Mucosa of descending colon (tissue), 3 donors: ENCODE measurements around the gene EHD1. TPM values are rescaled to one million over a fixed set of nuclear protein-coding genes. Genes with fewer than 3 reads are reported as not detected.
A peak's percentile ranks its signal among the peaks of the same experiment; 100 is the strongest.

Source experiments
- ATAC-seq: fragments of 200-7000 bp; cut with Tn5 transposase; one replicate; pipeline ENCODE4 v1.9.1; 2020; ENCODE audit warnings: mild to moderate bottlenecking, moderate library complexity
- DNase-seq, 3 donors: peaks; one replicate each; pipeline ENCODE4 v3.0.0-alpha.2; 2020
- H3K36me3 ChIP-seq: fragments of 200-600 bp; one replicate; pipeline ENCODE4 v1.8.0; 2021; ENCODE audit warnings: low read depth, mild to moderate bottlenecking
- H3K4me1 ChIP-seq: fragments of 200-600 bp; one replicate; pipeline ENCODE4 v1.8.0; 2021; ENCODE audit warnings: low read depth, mild to moderate bottlenecking
- H3K4me3 ChIP-seq: fragments of 200-600 bp; one replicate; pipeline ENCODE4 v1.8.0; 2021; ENCODE audit warnings: mild to moderate bottlenecking
- H3K9me3 ChIP-seq: fragments of 200-600 bp; one replicate; pipeline ENCODE4 v1.8.0; 2021; ENCODE audit warnings: mild to moderate bottlenecking
- intact Hi-C, 2 donors: fragments of 100-400 bp; cut with DNase I in 1 of 2; cut with micrococcal nuclease in 1 of 2; formaldehyde crosslinking; loops; one replicate each; pipeline versions ENCODE4 v1.11.0 to v1.11.1; 2022; cut with DNase I, micrococcal nuclease
- total RNA-seq, 3 donors: library from RNA; stranded (reverse); fragmentation: NEBNext Ultra II Directional in 2 of 3; extraction: Animal tissue kit (Norgen Biotek cat#: 25700) in 2 of 3; gene quantifications; one replicate each; pipeline versions ENCODE4 v1.2.1 to v1.2.4, GENCODE V29; 2021 to 2023
- TF ChIP-seq, protein P1 (sequence below): fragments of 200-600 bp; IDR thresholded peaks from one replicate; pipeline ENCODE4 v1.8.0; 2022; ENCODE audit warnings: antibody characterized with exemption, mild to moderate bottlenecking
- donor health status: DM: no; HTN: no; CAD: no; lungs with moderate emphysema.
- donor health status: DM: no; HTN: no; CAD: no.
- donor health status: DM: no; HTN: yes; CAD: no.

Gene EHD1
- total RNA-seq, 3 donors from 2014 or later: 58.3 to 85.9 (median 81.5) TPM

DNA sequence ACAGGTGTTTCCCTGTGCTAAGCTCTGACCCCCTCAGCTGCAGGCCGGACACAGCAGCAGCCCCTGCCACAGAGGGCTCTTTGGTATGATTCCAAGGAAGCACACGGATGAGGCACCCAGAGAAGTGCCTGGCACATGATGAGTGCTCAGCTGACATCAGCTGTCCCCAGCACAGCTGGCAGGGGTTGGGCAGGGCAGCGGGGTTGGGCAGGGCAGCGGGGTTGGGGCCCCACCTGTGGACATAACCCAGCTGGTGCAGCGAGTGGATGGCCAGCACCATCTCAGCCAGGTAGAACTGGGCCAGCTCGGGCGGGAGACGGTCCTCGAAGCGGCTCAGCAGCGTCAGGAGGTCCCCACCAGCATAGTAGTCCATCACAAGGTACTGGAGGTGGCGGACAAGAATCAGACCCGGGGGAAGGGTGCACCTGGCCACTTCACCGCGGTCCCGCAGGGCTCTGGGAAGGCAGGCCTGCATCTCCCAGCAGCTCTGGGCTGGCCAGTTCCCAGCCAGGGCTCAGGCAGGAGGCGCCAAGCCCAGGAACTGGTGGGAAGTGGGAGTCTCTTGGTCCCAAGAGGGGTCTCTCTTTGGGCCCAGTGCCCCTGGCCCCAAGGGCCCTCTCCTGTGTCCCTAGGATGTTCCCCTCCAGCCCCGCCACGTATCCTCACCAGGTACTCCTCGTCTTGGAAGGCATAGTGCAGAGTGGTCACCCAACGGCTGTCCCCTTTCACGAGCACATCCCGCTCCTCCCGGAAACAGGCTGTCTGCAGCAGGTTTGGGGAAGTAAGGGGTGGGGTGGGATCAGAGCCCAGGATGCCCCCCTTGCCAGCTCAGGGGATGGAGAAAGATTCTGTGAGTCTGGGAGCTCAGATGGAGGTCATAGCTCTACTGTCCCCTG, 38.3 kb downstream of the EHD1 start:
- H3K4me3 ChIP-seq: no peak overlapping the region
- H3K9me3 ChIP-seq: no peaks in the 10 kb centered on the region
- H3K36me3 ChIP-seq: peaks cover 2% of the 10 kb centered on the region
- H3K4me1 ChIP-seq: peaks cover 7% of the 10 kb centered on the region
- intact Hi-C loops: no loop called here
- TF ChIP-seq, protein P1, sequence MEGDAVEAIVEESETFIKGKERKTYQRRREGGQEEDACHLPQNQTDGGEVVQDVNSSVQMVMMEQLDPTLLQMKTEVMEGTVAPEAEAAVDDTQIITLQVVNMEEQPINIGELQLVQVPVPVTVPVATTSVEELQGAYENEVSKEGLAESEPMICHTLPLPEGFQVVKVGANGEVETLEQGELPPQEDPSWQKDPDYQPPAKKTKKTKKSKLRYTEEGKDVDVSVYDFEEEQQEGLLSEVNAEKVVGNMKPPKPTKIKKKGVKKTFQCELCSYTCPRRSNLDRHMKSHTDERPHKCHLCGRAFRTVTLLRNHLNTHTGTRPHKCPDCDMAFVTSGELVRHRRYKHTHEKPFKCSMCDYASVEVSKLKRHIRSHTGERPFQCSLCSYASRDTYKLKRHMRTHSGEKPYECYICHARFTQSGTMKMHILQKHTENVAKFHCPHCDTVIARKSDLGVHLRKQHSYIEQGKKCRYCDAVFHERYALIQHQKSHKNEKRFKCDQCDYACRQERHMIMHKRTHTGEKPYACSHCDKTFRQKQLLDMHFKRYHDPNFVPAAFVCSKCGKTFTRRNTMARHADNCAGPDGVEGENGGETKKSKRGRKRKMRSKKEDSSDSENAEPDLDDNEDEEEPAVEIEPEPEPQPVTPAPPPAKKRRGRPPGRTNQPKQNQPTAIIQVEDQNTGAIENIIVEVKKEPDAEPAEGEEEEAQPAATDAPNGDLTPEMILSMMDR: no peak
- peak in 1 of 3 donors; percentile 48 for DNase-seq
- no peak for ATAC-seq

DNA sequence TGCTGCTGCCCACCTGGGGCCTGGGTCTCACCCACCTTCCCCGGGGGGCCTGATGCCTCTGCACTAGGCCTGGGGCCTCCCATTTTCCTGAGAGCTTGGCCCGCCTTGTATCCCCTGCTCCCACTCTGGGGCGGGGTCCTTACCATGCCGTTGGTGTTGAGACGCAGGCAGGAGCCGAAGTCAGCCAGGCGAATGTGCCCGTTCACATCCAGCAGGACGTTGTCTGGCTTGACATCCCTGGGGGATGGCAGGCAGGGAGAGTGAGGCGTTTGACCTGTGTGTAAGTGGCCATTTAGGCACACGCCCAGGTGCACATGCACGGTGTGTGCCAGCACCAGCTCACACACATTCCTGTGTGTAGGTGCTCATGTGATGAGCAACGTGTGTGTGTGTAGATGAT, 39.1 kb downstream of the EHD1 start:
- Histone ChIP-seq H3K9me3 (no peaks in the 10 kb centered on the region), H3K4me1 (peaks cover 7% of the 10 kb centered on the region), H3K36me3 (peaks cover 2% of the 10 kb centered on the region), H3K4me3 (no peak overlapping the region)
- DNase-seq: no peak
- ATAC-seq: no peak
- TF ChIP-seq, protein P1: no peak
- intact Hi-C loops: no loop called here

DNA sequence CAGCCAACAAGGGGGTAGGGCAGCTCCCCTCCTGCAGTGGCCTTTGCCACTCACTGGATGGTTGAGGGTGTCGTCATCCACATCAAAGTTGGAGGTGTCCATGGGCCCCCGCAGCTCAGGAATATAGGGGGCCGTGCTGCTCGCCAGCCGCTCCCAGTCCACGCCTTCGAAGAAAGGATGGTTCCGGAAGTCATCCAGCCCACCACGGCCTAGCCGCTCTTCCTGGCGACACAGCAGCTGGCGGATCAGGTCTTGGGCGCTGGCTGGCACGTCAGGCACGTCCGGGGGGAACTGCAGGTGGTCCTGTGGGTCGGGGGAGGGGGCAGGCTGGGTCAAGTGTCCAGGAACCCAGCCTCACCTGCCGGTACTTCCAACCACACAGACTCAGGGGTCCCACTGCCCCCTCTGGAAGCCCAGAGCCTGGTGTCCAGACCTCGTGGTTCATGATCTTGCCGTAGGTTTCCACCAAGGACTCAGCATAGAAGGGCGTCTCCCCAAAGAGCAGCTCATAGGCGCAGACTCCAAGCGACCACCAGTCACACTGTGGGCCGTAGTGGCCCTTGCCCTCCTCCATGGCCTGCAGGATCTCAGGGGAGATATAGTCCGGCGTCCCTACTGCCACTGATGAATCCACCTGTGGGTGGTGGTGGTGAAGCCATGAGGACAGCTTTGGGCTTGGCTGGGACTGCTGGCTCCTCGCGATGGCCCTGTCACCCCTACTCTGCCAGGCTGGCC, 39.7 kb downstream of the EHD1 start:
- no peak for ATAC-seq
- TF ChIP-seq, protein P1: no peak
- DNase-seq: no peak
- no peaks in the 10 kb centered on the region for H3K9me3 ChIP-seq
- peaks cover 2% of the 10 kb centered on the region for H3K36me3 ChIP-seq
- intact Hi-C loops: no loop called here
- H3K4me1 ChIP-seq: peaks cover 7% of the 10 kb centered on the region
- H3K4me3 ChIP-seq: no peak overlapping the region

DNA sequence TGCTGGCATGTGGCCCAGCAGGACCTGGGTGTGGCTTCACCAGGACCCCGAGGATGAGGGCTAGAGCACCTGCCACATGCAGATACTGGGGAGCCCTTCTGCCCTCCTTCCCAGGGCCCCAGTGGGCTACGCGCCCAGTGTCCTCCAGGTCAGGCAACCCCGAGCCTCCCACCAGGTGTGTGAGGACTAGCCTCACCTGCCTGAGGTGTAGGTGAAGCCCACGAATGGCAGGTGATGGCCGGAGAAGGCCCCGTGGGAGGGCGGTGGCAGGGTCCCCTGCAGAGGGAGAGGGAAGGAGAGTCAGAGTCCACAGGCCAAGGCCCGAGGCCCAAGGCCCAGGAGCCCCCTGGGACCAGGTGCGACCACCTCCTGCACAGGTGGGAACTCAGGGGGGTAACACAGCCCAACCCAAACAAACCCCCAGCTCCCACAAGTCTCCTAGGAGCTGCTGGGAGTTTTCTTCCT, 40.5 kb downstream of the EHD1 start:
- peaks cover 2% of the 10 kb centered on the region for H3K36me3 ChIP-seq

DNA sequence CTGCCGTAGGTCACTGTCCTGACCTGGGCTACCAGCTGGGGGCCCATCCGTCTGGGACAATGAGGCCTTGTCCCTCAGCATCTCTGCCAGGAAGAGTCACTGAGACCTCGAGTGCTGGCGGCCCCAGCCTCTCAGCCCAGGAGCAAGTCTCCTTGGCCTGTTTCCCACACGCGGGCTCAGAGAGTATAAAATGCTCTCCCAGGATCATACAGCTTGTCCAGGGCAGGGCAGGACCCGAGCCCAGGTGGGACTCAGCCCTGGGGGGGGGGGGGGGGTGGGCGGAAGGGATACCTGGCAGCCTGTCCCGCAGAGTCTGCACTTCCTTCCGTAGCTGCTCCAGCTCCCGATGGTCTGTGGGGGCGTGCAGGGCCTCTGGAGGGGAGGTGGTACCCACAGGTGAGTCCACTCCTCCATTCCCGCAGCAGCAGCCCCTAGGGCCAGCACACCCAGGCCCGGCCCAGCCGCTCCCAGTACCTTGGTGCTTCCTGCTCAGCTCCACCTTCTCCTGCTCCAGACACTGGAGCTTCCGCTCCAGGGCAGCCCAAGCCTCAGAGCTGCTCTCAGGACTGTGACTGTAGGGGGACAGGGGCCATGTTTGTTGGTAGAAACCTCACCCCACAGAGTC, 41.9 kb downstream of the EHD1 start:
- Histone ChIP-seq H3K4me3 (no peak overlapping the region), H3K4me1 (no peaks in the 10 kb centered on the region), H3K36me3 (peaks cover 2% of the 10 kb centered on the region), H3K9me3 (no peaks in the 10 kb centered on the region)
- TF ChIP-seq, protein P1: no peak
- intact Hi-C loops: no loop called here
- DNase-seq (no peak), ATAC-seq (no peak)

More for the DNA sequence above, 40.5 kb downstream of the EHD1 start:
- TF ChIP-seq, protein P1: no peak
- DNase-seq (no peak), ATAC-seq (no peak)
- H3K4me1 ChIP-seq: peaks cover 6% of the 10 kb centered on the region
- H3K4me3 ChIP-seq: no peak overlapping the region
- intact Hi-C loops: no loop called here
- no peaks in the 10 kb centered on the region for H3K9me3 ChIP-seq
